Measurements from ENCODE around the gene PDPK1. TPM values are rescaled to one million over a fixed set of nuclear protein-coding genes. Genes with fewer than 3 reads are reported as not detected.

The PDPK1 gene
- total RNA-seq, 1 donor from 2014 or later, result 46.4 TPM

- DNase-seq, result peak; percentile 64
- intact Hi-C loops (cut with micrococcal nuclease), result no loop called here
- H3K36me3 ChIP-seq, result peaks cover 43% of the 10 kb centered on the region
Observed at GRCh38 chr16:2584729-2585650, 47.2 kb downstream of the PDPK1 start.

DNA sequence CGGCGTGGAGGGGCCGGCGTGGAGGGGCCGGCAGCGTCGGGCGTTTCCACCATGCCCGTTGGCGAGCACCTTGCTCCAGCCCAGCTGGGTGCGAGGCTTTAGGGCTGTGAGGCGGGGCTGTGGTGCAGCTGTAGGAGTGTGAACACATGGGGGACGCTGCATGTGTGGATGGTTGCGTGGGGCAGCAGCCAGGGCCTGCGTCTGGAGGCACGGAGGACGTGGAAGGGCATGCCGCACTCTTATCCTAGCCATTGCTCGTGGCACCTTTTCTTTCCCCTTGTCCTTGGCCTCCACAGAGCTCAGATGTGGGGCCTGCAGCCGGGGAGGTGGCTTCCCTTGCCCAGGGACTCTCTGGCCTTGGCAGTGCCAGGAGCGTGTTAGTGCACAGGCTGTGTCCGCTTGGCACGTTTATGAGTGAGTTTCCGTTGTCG, 47.8 kb downstream of the PDPK1 start:
- H3K27me3 ChIP-seq (ENCODE audit: low read depth), result no peaks in the 10 kb centered on the region
- TF ChIP-seq, protein P1, sequence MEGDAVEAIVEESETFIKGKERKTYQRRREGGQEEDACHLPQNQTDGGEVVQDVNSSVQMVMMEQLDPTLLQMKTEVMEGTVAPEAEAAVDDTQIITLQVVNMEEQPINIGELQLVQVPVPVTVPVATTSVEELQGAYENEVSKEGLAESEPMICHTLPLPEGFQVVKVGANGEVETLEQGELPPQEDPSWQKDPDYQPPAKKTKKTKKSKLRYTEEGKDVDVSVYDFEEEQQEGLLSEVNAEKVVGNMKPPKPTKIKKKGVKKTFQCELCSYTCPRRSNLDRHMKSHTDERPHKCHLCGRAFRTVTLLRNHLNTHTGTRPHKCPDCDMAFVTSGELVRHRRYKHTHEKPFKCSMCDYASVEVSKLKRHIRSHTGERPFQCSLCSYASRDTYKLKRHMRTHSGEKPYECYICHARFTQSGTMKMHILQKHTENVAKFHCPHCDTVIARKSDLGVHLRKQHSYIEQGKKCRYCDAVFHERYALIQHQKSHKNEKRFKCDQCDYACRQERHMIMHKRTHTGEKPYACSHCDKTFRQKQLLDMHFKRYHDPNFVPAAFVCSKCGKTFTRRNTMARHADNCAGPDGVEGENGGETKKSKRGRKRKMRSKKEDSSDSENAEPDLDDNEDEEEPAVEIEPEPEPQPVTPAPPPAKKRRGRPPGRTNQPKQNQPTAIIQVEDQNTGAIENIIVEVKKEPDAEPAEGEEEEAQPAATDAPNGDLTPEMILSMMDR (IDR thresholded peaks at IDR 0.05; ENCODE audit: borderline replicate concordance), result no peak
- intact Hi-C loops (cut with micrococcal nuclease), result no loop called here
- H3K27ac ChIP-seq (replicated peaks), result peak overlapping the region; percentile 4
- no peak for DNase-seq
- peaks cover 49% of the 10 kb centered on the region for H3K36me3 ChIP-seq
- H3K4me3 ChIP-seq, result no peak overlapping the region
- H3K4me1 ChIP-seq, result peaks cover 12% of the 10 kb centered on the region
- H3K9me3 ChIP-seq (replicated peaks), result no peaks in the 10 kb centered on the region

More at GRCh38 chr16:2584729-2585650, 47.2 kb downstream of the PDPK1 start:
- peak overlapping the region; percentile 4 for H3K27ac ChIP-seq (replicated peaks)
- no peaks in the 10 kb centered on the region for H3K9me3 ChIP-seq (replicated peaks)
- TF ChIP-seq, protein P1 (IDR thresholded peaks at IDR 0.05; ENCODE audit: borderline replicate concordance), result no peak
- H3K4me3 ChIP-seq, result no peak overlapping the region
- H3K4me1 ChIP-seq, result peaks cover 12% of the 10 kb centered on the region
- H3K27me3 ChIP-seq (ENCODE audit: low read depth), result no peaks in the 10 kb centered on the region

GRCh38 chr16:2586241-2586640, 48.4 kb downstream of the PDPK1 start:
- peaks cover 12% of the 10 kb centered on the region for H3K4me1 ChIP-seq
- no peak overlapping the region for H3K27ac ChIP-seq (replicated peaks)
- intact Hi-C loops (cut with micrococcal nuclease), result no loop called here
- peak; percentile 9 for DNase-seq
- H3K9me3 ChIP-seq (replicated peaks), result no peaks in the 10 kb centered on the region
- no peaks in the 10 kb centered on the region for H3K27me3 ChIP-seq (ENCODE audit: low read depth)
- TF ChIP-seq, protein P1 (IDR thresholded peaks at IDR 0.05; ENCODE audit: borderline replicate concordance), result peak; percentile 19
- H3K36me3 ChIP-seq, result peaks cover 55% of the 10 kb centered on the region
- H3K4me3 ChIP-seq, result no peak overlapping the region

DNA sequence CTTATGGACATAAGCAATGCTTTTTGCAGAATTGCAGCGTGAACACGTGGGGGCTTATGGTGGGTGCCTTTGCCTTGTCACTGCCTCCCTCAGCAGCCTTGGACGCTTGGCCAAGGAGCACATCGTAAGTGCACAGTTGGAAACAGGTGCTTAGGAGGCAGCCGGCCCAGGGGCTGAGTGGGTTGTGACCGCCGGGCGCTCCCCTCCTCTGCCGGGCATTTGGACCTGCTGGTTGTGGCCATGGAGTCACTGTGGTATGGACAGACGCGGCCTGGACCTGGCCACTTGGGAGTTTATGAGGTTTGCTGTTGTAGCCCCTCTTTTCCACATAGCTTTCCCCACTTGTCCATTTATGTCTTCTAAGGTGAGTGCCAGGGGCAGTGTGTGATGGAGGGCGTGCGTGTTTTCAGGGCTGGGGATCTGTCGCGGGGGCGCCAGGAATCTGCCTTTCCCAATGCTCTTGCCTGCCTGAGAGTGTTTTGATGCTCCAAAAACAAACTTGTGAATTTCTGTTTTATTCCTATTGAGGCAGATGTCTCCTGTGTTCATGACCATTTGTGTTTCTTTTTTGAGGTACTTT, 49.2 kb downstream of the PDPK1 start:
- TF ChIP-seq, protein P1 (IDR thresholded peaks at IDR 0.05; ENCODE audit: borderline replicate concordance), result no peak
- peak; percentile 5 for DNase-seq
- no peaks in the 10 kb centered on the region for H3K27me3 ChIP-seq (ENCODE audit: low read depth)
- H3K4me1 ChIP-seq, result peaks cover 12% of the 10 kb centered on the region
- intact Hi-C loops (cut with micrococcal nuclease), result no loop called here
- peaks cover 60% of the 10 kb centered on the region for H3K36me3 ChIP-seq
- H3K27ac ChIP-seq (replicated peaks), result no peak overlapping the region
- no peaks in the 10 kb centered on the region for H3K9me3 ChIP-seq (replicated peaks)
- H3K4me3 ChIP-seq, result no peak overlapping the region

DNA sequence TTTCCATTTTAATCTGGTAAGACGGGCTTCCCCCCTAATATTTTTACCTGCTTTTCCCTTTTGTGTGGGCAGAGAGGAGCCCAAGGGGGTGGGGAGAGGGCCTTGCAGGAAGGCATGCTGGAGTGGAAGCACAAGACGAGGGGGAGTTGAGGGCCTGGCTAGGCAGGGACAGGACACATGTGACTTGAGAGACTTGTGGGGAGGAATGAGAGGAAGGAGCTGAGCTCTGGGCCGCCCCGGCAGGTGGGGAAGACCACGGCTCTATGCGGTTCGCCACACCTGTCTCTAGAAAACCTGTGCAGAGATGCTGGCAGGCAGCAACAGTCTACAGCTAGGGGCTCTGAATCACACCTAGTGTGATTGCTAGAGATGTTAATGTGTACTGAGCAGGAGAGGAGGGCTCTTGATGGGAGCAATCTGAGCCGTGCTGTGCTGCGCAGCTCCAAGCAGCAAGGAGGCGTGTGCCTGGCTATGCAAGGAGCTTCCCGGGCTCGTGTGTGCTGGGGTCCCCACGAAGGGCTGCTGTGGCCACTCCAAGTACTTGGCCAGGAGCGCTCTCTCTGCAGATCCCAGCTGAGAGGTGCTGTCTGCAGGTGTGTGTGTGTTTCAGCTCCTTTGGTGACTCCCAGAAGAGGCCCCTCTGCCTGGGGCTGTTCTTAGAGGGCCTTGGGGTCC, 50.2 kb downstream of the PDPK1 start:
- DNase-seq, result peak; percentile 8
- TF ChIP-seq, protein P1 (IDR thresholded peaks at IDR 0.05; ENCODE audit: borderline replicate concordance), result no peak
- Histone ChIP-seq H3K27me3 (ENCODE audit: low read depth) (no peaks in the 10 kb centered on the region), H3K36me3 (peaks cover 61% of the 10 kb centered on the region), H3K4me1 (peaks cover 18% of the 10 kb centered on the region), H3K9me3 (replicated peaks) (no peaks in the 10 kb centered on the region), H3K4me3 (no peak overlapping the region), H3K27ac (replicated peaks) (no peak overlapping the region)
- intact Hi-C loops (cut with micrococcal nuclease), result no loop called here
